HG03342 (cell line): ENCODE results near the gene TRIM26.
"Not testable (repeated sequence)": the region's sequence is repeated elsewhere in the genome, so short reads cannot be mapped to it uniquely, and the experiment has no call there.

Source experiments
- ATAC-seq: cut with Tn5 transposase; IDR thresholded peaks from one replicate; pipeline ENCODE4 v1.9.1; 2021; ENCODE audit warnings: mild to moderate bottlenecking, moderate library complexity; ENCODE audit not compliant: unreplicated experiment

The TRIM26 gene

GRCh38 chr6:30212865-30213666 lies at the start of gene TRIM26:
Gene TRIM26 (minus strand): TSS chr6:30213406. CDS start chr6:30199103, 14,303 bp downstream.
- ATAC-seq: peak; percentile 72

GRCh38 chr6:30260036-30260504 lies 46.9 kb upstream of the TRIM26 start:
- peak; percentile 18 for ATAC-seq

GRCh38 chr6:30259140-30260035 lies 46.2 kb upstream of the TRIM26 start:
- peak; percentile 92 for ATAC-seq

- no peak for ATAC-seq
Observed at GRCh38 chr6:30258204-30258603, 45.0 kb upstream of the TRIM26 start.

- not testable (repeated sequence) for ATAC-seq
Observed at GRCh38 chr6:30252417-30252816, 39.2 kb upstream of the TRIM26 start.

- ATAC-seq: no peak
Observed at GRCh38 chr6:30244560-30244959, 31.4 kb upstream of the TRIM26 start.

- ATAC-seq: no peak
Observed at GRCh38 chr6:30238178-30238795, 25.1 kb upstream of the TRIM26 start.

- ATAC-seq: no peak
Observed at GRCh38 chr6:30234356-30234755, 21.1 kb upstream of the TRIM26 start.

GRCh38 chr6:30231067-30231466 lies 17.9 kb upstream of the TRIM26 start:
- ATAC-seq: no peak

GRCh38 chr6:30227763-30228487 lies 14.7 kb upstream of the TRIM26 start:
- no peak for ATAC-seq

- ATAC-seq: no peak
Observed at GRCh38 chr6:30227242-30227722, 14.1 kb upstream of the TRIM26 start.

- ATAC-seq: no peak
Observed at GRCh38 chr6:30223339-30223738, 10.1 kb upstream of the TRIM26 start.

GRCh38 chr6:30221956-30222355 lies 8.8 kb upstream of the TRIM26 start:
- ATAC-seq: not testable (repeated sequence)

- not testable (repeated sequence) for ATAC-seq
Observed at GRCh38 chr6:30221395-30221794, 8.2 kb upstream of the TRIM26 start.

- ATAC-seq: no peak
Observed at GRCh38 chr6:30219244-30219643, 6.0 kb upstream of the TRIM26 start.

GRCh38 chr6:30216096-30216495 lies 2.9 kb upstream of the TRIM26 start:
- no peak for ATAC-seq

GRCh38 chr6:30214657-30214982 lies 1.4 kb upstream of the TRIM26 start:
- no peak for ATAC-seq

- peak; percentile 42 for ATAC-seq
Observed at GRCh38 chr6:30213957-30214656, 901 bp upstream of the TRIM26 start.

GRCh38 chr6:30213667-30213956 lies 406 bp upstream of the TRIM26 start:
- no peak for ATAC-seq

- no peak for ATAC-seq
Observed at GRCh38 chr6:30211899-30212298, 1.3 kb downstream of the TRIM26 start.
